HL-60 (cell line): ENCODE measurements around the gene TMEM145.

Experiments used
- DNase-seq, 2 experiments: peaks; one replicate each; pipeline ENCODE4 v3.0.0-alpha.2; 2010 to 2020; ENCODE audit warnings: low read depth in 1 of 2, low spot score in 1 of 2
- H3K27ac ChIP-seq: fragments of 250-450 bp; sonication (Bioruptor Pico); replicated peaks from 2 replicates; pipeline ENCODE4 v1.5.1; 2020; ENCODE audit warnings: mild to moderate bottlenecking, moderate library complexity
- H3K27me3 ChIP-seq: fragments of 250-450 bp; sonication (Bioruptor Pico); 2 replicates; pipeline ENCODE4 v1.5.1; 2021; ENCODE audit warnings: mild to moderate bottlenecking, moderate library complexity; ENCODE audit not compliant: insufficient read depth, poor library complexity, severe bottlenecking
- H3K4me3 ChIP-seq: replicated peaks from 2 replicates; pipeline ENCODE4 v1.5.1; 2011; ENCODE audit warnings: mild to moderate bottlenecking, control low read depth, low read length; ENCODE audit not compliant: insufficient read depth
- GABPA ChIP-seq: IDR thresholded peaks from 2 replicates; pipeline ENCODE4 v1.6.1; 2012; ENCODE audit warnings: low read depth
- POLR2AphosphoS5 ChIP-seq: IDR thresholded peaks from 2 replicates; pipeline ENCODE4 v1.6.1; 2012; ENCODE audit warnings: low read depth
- REST ChIP-seq: IDR thresholded peaks from 2 replicates; pipeline ENCODE4 v1.6.1; 2012; ENCODE audit warnings: low read depth; ENCODE audit not compliant: insufficient replicate concordance
- SPI1 ChIP-seq: IDR thresholded peaks from 2 replicates; pipeline ENCODE4 v1.6.1; 2012; ENCODE audit warnings: low read depth, mild to moderate bottlenecking, borderline replicate concordance
- TF ChIP-seq, protein P1 (sequence below): IDR thresholded peaks from one replicate; pipeline ENCODE4 v1.5.1; 2011; ENCODE audit warnings: low read length, control low read depth, inconsistent platforms; ENCODE audit not compliant: insufficient read depth

The TMEM145 gene

DNA sequence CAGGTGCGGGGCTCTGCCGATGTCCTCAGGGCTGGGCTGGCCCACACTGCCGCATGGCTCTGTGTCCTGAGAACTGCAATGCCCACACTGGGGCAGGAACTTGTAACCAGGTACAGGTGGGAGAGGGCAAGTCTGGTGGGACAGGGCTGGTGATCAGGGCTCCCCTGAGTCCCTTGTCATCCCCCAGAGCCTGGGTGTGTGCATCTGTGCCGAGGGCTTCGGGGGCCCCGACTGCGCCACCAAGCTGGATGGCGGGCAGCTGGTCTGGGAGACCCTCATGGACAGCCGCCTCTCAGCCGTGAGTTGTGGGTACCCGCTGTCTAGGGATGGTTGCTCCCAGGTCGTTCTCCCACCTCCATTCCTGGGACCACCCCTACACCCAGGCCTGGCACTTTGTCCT, 42.8 kb downstream of the TMEM145 start:
- no peak for DNase-seq
- Histone ChIP-seq H3K27ac (no peak overlapping the region), H3K4me3 (no peak overlapping the region), H3K27me3 (no peaks in the 10 kb centered on the region)
- TF ChIP-seq REST: no peak
- TF ChIP-seq SPI1: no peak
- TF ChIP-seq POLR2AphosphoS5: no peak
- TF ChIP-seq GABPA: no peak
- TF ChIP-seq, protein P1, sequence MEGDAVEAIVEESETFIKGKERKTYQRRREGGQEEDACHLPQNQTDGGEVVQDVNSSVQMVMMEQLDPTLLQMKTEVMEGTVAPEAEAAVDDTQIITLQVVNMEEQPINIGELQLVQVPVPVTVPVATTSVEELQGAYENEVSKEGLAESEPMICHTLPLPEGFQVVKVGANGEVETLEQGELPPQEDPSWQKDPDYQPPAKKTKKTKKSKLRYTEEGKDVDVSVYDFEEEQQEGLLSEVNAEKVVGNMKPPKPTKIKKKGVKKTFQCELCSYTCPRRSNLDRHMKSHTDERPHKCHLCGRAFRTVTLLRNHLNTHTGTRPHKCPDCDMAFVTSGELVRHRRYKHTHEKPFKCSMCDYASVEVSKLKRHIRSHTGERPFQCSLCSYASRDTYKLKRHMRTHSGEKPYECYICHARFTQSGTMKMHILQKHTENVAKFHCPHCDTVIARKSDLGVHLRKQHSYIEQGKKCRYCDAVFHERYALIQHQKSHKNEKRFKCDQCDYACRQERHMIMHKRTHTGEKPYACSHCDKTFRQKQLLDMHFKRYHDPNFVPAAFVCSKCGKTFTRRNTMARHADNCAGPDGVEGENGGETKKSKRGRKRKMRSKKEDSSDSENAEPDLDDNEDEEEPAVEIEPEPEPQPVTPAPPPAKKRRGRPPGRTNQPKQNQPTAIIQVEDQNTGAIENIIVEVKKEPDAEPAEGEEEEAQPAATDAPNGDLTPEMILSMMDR: no peak

DNA sequence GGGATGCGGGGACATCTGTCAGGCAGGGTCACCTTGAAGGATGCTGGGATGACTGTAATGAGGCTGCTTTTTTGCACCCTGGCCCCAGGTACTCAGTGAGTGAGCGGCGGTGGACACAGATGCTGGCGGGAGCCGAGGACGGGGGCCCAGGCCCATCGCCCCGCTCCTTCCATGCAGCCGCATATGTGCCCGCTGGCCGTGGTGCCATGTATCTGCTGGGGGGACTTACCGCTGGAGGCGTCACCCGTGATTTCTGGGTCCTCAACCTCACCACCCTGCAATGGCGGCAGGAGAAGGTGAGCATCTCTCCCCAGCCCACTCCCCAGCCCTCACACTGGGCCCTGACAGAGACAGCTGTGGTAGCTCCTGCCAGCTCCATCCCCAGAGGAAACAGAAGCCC, 43.6 kb downstream of the TMEM145 start:
- TF ChIP-seq GABPA (no peak), REST (no peak), SPI1 (no peak), POLR2AphosphoS5 (no peak)
- TF ChIP-seq, protein P1: no peak
- DNase-seq: no peak
- H3K27ac ChIP-seq: no peak overlapping the region
- H3K4me3 ChIP-seq: no peak overlapping the region
- no peaks in the 10 kb centered on the region for H3K27me3 ChIP-seq

- no peak for TF ChIP-seq POLR2AphosphoS5
- TF ChIP-seq REST: no peak
- TF ChIP-seq, protein P1: no peak
- no peak for TF ChIP-seq SPI1
- no peak for TF ChIP-seq GABPA
- H3K27ac ChIP-seq: no peak overlapping the region
- no peak for DNase-seq
Observed at GRCh38 chr19:42357290-42357689, 44.2 kb downstream of the TMEM145 start.

More at GRCh38 chr19:42357290-42357689, 44.2 kb downstream of the TMEM145 start:
- Histone ChIP-seq H3K27me3 (no peaks in the 10 kb centered on the region), H3K4me3 (no peak overlapping the region)
